Esophagus muscularis mucosa (tissue), 4 donors: ENCODE measurements around the gene CAPN10.

Experiments used
- CTCF ChIP-seq, 3 experiments: fragments of 200-600 bp in 2 of 3; fragments of 450-650 bp in 1 of 3; sonication (generic) in 2 of 3; IDR thresholded peaks; one replicate each; pipeline ENCODE4 v1.5.1; 2017 to 2019; ENCODE audit warnings: antibody characterized with exemption in 3 of 3, mild to moderate bottlenecking in 2 of 3, moderate library complexity in 1 of 3
- EP300 ChIP-seq: sonication (generic); formaldehyde crosslinking; IDR thresholded peaks from one replicate; pipeline ENCODE4 v1.6.1; 2017; ENCODE audit warnings: antibody characterized with exemption
- POLR2A ChIP-seq: fragments of 450-650 bp; IDR thresholded peaks from one replicate; pipeline ENCODE4 v1.6.1; 2017; ENCODE audit warnings: antibody characterized with exemption, moderate library complexity, mild to moderate bottlenecking, low read depth
- POLR2AphosphoS5 ChIP-seq, 2 donors: sonication (generic); formaldehyde crosslinking; IDR thresholded peaks; one replicate each; pipeline ENCODE4 v1.6.1; 2017; ENCODE audit warnings: antibody characterized with exemption in 2 of 2

GRCh38 chr2:240585101-240585500 lies 1.4 kb upstream of the CAPN10 start:
- TF ChIP-seq CTCF (IDR thresholded peaks at IDR 0.05) (no peak), EP300 (no peak), POLR2A (no peak), POLR2AphosphoS5 (IDR thresholded peaks at IDR 0.05) (no peak)
